ENCODE data around the gene KHK.
"Not testable (repeated sequence)": the region's sequence is repeated elsewhere in the genome, so short reads cannot be mapped to it uniquely, and the experiment has no call there.

Gene KHK

GRCh38 chr2:27099334-27099955 lies 12.9 kb downstream of the KHK start:
- no peak for DNase-seq

GRCh38 chr2:27100036-27100435 lies 13.5 kb downstream of the KHK start:
- DNase-seq, result no peak

GRCh38 chr2:27102329-27102728 lies 15.8 kb downstream of the KHK start:
- DNase-seq, result no peak

GRCh38 chr2:27105981-27106380 lies 19.4 kb downstream of the KHK start:
- no peak for DNase-seq

- peak; percentile 46 for DNase-seq
These were observed 21.6 kb downstream of the KHK start for GRCh38 chr2:27108221-27108620.

GRCh38 chr2:27109083-27109482 lies 22.5 kb downstream of the KHK start:
- DNase-seq, result no peak

GRCh38 chr2:27110603-27111352 lies 24.2 kb downstream of the KHK start:
- DNase-seq, result not testable (repeated sequence)

GRCh38 chr2:27111392-27112078 lies 25.0 kb downstream of the KHK start:
- DNase-seq, result not testable (repeated sequence)

- DNase-seq, result no peak
These were observed 28.9 kb downstream of the KHK start for GRCh38 chr2:27115519-27115918.

GRCh38 chr2:27117995-27118524 lies 31.5 kb downstream of the KHK start:
- DNase-seq, result no peak

- peak; percentile 24 for DNase-seq
These were observed 32.2 kb downstream of the KHK start, which contains the start of gene CGREF1 for GRCh38 chr2:27118525-27119329. TSS of gene CGREF1 (minus strand) at chr2:27119128. CDS start at chr2:27104366, 14,762 bp downstream.

- peak; percentile 28 for DNase-seq
These were observed 32.7 kb downstream of the KHK start for GRCh38 chr2:27119330-27119670.

- DNase-seq, result no peak
These were observed 35.3 kb downstream of the KHK start for GRCh38 chr2:27121906-27122305.

GRCh38 chr2:27122791-27123190 lies 36.2 kb downstream of the KHK start:
- no peak for DNase-seq

GRCh38 chr2:27123302-27124150 lies 37.0 kb downstream of the KHK start, which contains the start of gene ABHD1:
TSS of gene ABHD1 (plus strand) at chr2:27123815. CDS start at chr2:27123949, 134 bp downstream.
- DNase-seq, result peak; percentile 64

GRCh38 chr2:27125104-27125503 lies 38.5 kb downstream of the KHK start:
- DNase-seq, result no peak

GRCh38 chr2:27126252-27126710 lies 39.7 kb downstream of the KHK start:
- no peak for DNase-seq

GRCh38 chr2:27127883-27128667 lies 41.5 kb downstream of the KHK start:
- no peak for DNase-seq

- DNase-seq, result peak; percentile 52
These were observed 42.3 kb downstream of the KHK start for GRCh38 chr2:27128668-27129571.

GRCh38 chr2:27130396-27130795 lies 43.8 kb downstream of the KHK start:
- DNase-seq, result no peak
